Measurements from ENCODE around the gene PMF1. TPM values are rescaled to one million over a fixed set of nuclear protein-coding genes. Genes with fewer than 3 reads are reported as not detected.

Gene PMF1
- total and polyA plus RNA-seq, 2 of the 13 experiments (the other 11 are each of a cell fraction or from before 2014, with no cell fraction given): 72.5 to 89.0 TPM

DNA sequence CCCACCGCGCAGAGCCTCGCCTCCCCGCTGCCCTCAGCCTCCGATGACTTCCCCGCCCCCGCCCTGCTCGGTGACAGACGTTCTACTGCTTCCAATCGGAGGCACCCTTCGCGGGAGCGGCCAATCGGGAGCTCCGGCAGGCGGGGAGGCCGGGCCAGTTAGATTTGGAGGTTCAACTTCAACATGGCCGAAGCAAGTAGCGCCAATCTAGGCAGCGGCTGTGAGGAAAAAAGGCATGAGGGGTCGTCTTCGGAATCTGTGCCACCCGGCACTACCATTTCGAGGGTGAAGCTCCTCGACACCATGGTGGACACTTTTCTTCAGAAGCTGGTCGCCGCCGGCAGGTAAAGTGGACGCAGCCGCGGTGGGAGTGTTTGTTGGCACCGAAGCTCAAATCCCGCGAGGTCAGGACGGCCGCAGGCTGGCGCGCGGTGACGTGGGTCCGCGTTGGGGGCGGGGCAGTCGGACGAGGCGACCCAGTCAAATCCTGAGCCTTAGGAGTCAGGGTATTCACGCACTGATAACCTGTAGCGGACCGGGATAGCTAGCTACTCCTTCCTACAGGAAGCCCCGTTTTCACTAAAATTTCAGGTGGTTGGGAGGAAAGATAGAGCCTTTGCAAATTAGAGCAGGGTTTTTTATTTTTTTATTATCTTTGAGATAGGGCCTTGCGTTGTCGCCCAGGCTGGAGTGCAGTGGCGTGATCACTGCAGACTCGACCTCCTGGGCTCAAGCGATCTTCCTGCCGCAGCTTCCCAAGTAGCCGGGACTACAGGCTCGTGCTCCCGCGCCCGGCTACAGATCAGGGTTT is at the start of gene PMF1 (continued):
- TF ChIP-seq NFRKB (IDR thresholded peaks at IDR 0.05): peak; percentile 80; the same call in 1 of the 2 replicates
- TF ChIP-seq ZNF136 (CRISPR knock-in tag; IDR thresholded peaks at IDR 0.05; ENCODE audit: low read depth): peak; percentile 91; the same call in 1 of the 2 replicates
- peak; percentile 74 for TF ChIP-seq ZFX (CRISPR knock-in tag; IDR thresholded peaks at IDR 0.05; ENCODE audit: low read depth)
- peak; percentile 60; the same call in 1 of the 2 replicates for TF ChIP-seq TSC22D2 (CRISPR knock-in tag; IDR thresholded peaks at IDR 0.05; ENCODE audit: borderline replicate concordance)
- no peak for TF ChIP-seq KLF11 (CRISPR knock-in tag; IDR thresholded peaks at IDR 0.05)
- TF ChIP-seq, protein P1, sequence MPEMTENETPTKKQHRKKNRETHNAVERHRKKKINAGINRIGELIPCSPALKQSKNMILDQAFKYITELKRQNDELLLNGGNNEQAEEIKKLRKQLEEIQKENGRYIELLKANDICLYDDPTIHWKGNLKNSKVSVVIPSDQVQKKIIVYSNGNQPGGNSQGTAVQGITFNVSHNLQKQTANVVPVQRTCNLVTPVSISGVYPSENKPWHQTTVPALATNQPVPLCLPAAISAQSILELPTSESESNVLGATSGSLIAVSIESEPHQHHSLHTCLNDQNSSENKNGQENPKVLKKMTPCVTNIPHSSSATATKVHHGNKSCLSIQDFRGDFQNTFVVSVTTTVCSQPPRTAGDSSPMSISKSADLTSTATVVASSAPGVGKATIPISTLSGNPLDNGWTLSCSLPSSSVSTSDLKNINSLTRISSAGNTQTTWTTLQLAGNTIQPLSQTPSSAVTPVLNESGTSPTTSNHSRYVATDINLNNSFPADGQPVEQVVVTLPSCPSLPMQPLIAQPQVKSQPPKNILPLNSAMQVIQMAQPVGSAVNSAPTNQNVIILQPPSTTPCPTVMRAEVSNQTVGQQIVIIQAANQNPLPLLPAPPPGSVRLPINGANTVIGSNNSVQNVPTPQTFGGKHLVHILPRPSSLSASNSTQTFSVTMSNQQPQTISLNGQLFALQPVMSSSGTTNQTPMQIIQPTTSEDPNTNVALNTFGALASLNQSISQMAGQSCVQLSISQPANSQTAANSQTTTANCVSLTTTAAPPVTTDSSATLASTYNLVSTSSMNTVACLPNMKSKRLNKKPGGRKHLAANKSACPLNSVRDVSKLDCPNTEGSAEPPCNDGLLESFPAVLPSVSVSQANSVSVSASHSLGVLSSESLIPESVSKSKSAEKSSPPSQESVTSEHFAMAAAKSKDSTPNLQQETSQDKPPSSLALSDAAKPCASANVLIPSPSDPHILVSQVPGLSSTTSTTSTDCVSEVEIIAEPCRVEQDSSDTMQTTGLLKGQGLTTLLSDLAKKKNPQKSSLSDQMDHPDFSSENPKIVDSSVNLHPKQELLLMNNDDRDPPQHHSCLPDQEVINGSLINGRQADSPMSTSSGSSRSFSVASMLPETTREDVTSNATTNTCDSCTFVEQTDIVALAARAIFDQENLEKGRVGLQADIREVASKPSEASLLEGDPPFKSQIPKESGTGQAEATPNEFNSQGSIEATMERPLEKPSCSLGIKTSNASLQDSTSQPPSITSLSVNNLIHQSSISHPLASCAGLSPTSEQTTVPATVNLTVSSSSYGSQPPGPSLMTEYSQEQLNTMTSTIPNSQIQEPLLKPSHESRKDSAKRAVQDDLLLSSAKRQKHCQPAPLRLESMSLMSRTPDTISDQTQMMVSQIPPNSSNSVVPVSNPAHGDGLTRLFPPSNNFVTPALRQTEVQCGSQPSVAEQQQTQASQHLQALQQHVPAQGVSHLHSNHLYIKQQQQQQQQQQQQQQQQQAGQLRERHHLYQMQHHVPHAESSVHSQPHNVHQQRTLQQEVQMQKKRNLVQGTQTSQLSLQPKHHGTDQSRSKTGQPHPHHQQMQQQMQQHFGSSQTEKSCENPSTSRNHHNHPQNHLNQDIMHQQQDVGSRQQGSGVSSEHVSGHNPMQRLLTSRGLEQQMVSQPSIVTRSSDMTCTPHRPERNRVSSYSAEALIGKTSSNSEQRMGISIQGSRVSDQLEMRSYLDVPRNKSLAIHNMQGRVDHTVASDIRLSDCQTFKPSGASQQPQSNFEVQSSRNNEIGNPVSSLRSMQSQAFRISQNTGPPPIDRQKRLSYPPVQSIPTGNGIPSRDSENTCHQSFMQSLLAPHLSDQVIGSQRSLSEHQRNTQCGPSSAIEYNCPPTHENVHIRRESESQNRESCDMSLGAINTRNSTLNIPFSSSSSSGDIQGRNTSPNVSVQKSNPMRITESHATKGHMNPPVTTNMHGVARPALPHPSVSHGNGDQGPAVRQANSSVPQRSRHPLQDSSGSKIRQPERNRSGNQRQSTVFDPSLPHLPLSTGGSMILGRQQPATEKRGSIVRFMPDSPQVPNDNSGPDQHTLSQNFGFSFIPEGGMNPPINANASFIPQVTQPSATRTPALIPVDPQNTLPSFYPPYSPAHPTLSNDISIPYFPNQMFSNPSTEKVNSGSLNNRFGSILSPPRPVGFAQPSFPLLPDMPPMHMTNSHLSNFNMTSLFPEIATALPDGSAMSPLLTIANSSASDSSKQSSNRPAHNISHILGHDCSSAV (CRISPR knock-in tag; IDR thresholded peaks at IDR 0.05; ENCODE audit: borderline replicate concordance): no peak
- 0 out of 2 replicates have a peak, but pooled peaks have one; percentile 37 for TF ChIP-seq KAT7 (CRISPR knock-in tag; IDR thresholded peaks at IDR 0.05; ENCODE audit: borderline replicate concordance)
- TF ChIP-seq FOSL1 (CRISPR knock-in tag; IDR thresholded peaks at IDR 0.05; ENCODE audit: borderline replicate concordance): no peak
- TF ChIP-seq FOXA3 (CRISPR knock-in tag; IDR thresholded peaks at IDR 0.05): peak; percentile 36; the same call in 1 of the 2 replicates
- TF ChIP-seq, protein P2, sequence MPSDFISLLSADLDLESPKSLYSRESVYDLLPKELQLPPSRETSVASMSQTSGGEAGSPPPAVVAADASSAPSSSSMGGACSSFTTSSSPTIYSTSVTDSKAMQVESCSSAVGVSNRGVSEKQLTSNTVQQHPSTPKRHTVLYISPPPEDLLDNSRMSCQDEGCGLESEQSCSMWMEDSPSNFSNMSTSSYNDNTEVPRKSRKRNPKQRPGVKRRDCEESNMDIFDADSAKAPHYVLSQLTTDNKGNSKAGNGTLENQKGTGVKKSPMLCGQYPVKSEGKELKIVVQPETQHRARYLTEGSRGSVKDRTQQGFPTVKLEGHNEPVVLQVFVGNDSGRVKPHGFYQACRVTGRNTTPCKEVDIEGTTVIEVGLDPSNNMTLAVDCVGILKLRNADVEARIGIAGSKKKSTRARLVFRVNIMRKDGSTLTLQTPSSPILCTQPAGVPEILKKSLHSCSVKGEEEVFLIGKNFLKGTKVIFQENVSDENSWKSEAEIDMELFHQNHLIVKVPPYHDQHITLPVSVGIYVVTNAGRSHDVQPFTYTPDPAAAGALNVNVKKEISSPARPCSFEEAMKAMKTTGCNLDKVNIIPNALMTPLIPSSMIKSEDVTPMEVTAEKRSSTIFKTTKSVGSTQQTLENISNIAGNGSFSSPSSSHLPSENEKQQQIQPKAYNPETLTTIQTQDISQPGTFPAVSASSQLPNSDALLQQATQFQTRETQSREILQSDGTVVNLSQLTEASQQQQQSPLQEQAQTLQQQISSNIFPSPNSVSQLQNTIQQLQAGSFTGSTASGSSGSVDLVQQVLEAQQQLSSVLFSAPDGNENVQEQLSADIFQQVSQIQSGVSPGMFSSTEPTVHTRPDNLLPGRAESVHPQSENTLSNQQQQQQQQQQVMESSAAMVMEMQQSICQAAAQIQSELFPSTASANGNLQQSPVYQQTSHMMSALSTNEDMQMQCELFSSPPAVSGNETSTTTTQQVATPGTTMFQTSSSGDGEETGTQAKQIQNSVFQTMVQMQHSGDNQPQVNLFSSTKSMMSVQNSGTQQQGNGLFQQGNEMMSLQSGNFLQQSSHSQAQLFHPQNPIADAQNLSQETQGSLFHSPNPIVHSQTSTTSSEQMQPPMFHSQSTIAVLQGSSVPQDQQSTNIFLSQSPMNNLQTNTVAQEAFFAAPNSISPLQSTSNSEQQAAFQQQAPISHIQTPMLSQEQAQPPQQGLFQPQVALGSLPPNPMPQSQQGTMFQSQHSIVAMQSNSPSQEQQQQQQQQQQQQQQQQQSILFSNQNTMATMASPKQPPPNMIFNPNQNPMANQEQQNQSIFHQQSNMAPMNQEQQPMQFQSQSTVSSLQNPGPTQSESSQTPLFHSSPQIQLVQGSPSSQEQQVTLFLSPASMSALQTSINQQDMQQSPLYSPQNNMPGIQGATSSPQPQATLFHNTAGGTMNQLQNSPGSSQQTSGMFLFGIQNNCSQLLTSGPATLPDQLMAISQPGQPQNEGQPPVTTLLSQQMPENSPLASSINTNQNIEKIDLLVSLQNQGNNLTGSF (CRISPR knock-in tag; IDR thresholded peaks at IDR 0.05): peak; percentile 66; the same call in 1 of the 2 replicates
- TF ChIP-seq, protein P3, sequence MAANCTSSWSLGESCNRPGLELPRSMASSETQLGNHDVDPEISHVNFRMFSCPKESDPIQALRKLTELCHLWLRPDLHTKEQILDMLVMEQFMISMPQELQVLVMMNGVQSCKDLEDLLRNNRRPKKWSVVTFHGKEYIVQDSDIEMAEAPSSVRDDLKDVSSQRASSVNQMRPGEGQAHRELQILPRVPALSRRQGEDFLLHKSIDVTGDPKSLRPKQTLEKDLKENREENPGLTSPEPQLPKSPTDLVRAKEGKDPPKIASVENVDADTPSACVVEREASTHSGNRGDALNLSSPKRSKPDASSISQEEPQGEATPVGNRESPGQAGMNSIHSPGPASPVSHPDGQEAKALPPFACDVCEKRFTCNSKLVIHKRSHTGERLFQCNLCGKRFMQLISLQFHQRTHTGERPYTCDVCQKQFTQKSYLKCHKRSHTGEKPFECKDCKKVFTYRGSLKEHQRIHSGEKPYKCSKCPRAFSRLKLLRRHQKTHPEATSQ (CRISPR knock-in tag; IDR thresholded peaks at IDR 0.05; ENCODE audit: borderline replicate concordance): peak; percentile 82; the same call in 1 of the 2 replicates
- TF ChIP-seq ARNT2 (CRISPR knock-in tag; IDR thresholded peaks at IDR 0.05; ENCODE audit: low read depth): peak; percentile 83

Data from HepG2 (cell line).